Smooth muscle cell (in vitro differentiated cells): ENCODE data around the gene GPR157. TPM values are rescaled to one million over a fixed set of nuclear protein-coding genes. Genes with fewer than 3 reads are reported as not detected.

Source experiments
- DNase-seq: peaks from one replicate; lab custom pipeline; 2025; ENCODE audit not compliant: unreplicated experiment; lab: John Stamatoyannopoulos, UW
- H2AFZ ChIP-seq: fragments of 200-600 bp; sonication (generic); 2 replicates; pipeline ENCODE4 v1.6.0; 2016; ENCODE audit warnings: antibody characterized with exemption, low read depth, mild to moderate bottlenecking
- H3F3A ChIP-seq: fragments of 200-600 bp; sonication (generic); 2 replicates; pipeline ENCODE4 v1.6.0; 2017; ENCODE audit warnings: antibody characterized with exemption, low read depth
- H3K27ac ChIP-seq: fragments of 200-600 bp; sonication (generic); 2 replicates; pipeline ENCODE4 v1.5.1; 2016; ENCODE audit warnings: low read depth, mild to moderate bottlenecking
- H3K27me3 ChIP-seq: fragments of 200-600 bp; sonication (generic); 2 replicates; pipeline ENCODE4 v1.6.1; 2016; ENCODE audit warnings: low read depth, mild to moderate bottlenecking
- H3K36me3 ChIP-seq: fragments of 200-600 bp; sonication (generic); 2 replicates; pipeline ENCODE4 v1.5.1; 2016; ENCODE audit warnings: low read depth
- H3K4me1 ChIP-seq: fragments of 200-600 bp; sonication (generic); 2 replicates; pipeline ENCODE4 v1.5.1; 2016; ENCODE audit warnings: low read depth
- H3K4me2 ChIP-seq: fragments of 200-600 bp; sonication (generic); 2 replicates; pipeline ENCODE4 v1.6.0; 2016; ENCODE audit warnings: mild to moderate bottlenecking
- H3K4me3 ChIP-seq: fragments of 200-600 bp; sonication (generic); 2 replicates; pipeline ENCODE4 v1.5.1; 2016; ENCODE audit warnings: mild to moderate bottlenecking
- H3K79me2 ChIP-seq: fragments of 200-600 bp; sonication (generic); 2 replicates; pipeline ENCODE4 v1.6.0; 2016; ENCODE audit warnings: low read depth, mild to moderate bottlenecking
- H3K9ac ChIP-seq: fragments of 200-600 bp; sonication (generic); 2 replicates; pipeline ENCODE4 v1.6.0; 2016; ENCODE audit warnings: low read depth
- H3K9me3 ChIP-seq: fragments of 200-600 bp; sonication (generic); replicated peaks from 2 replicates; pipeline ENCODE4 v1.5.1; 2016; ENCODE audit warnings: low read depth
- H4K20me1 ChIP-seq: fragments of 200-600 bp; sonication (generic); 2 replicates; pipeline ENCODE4 v1.6.0; 2016; ENCODE audit warnings: low read depth
- CTCF ChIP-seq: fragments of 200-600 bp; sonication (generic); IDR thresholded peaks from 2 replicates; pipeline ENCODE4 v1.5.1; 2017; ENCODE audit warnings: borderline replicate concordance, mild to moderate bottlenecking, antibody characterized with exemption; ENCODE audit not compliant: insufficient read depth, poor library complexity, severe bottlenecking
- WGBS: methylation state at CpG from one replicate; pipeline ENCODE4 v1.1.7; 2016; ENCODE audit warnings: low lambda C conversion rate; 5-methylcytosine and 5-hydroxymethylcytosine counted together
- polyA plus RNA-seq: library from polyadenylated mRNA; unstranded; fragments of >200 nt; fragmentation: Nextera tagmentation; extraction: Ambion mirVana; gene quantifications from 2 replicates; pipeline ENCODE4 v1.2.1, GENCODE V29; 2016
- total RNA-seq: library from RNA; depleted of rRNA; stranded (reverse); fragments of >200 nt; gene quantifications from 2 replicates; pipeline ENCODE4 v1.2.3, GENCODE V29; 2014

Gene GPR157
- total and polyA plus RNA-seq, 2 experiments from 2014 or later = 1.6 to 2.8 TPM

GRCh38 chr1:9057851-9058250 is 71.1 kb downstream of the GPR157 start:
- H3K4me1 ChIP-seq = no peaks in the 10 kb centered on the region
- no peaks in the 10 kb centered on the region for H3K36me3 ChIP-seq
- no peak overlapping the region for H3K4me2 ChIP-seq
- H3K9me3 ChIP-seq = no peaks in the 10 kb centered on the region
- no peak for TF ChIP-seq CTCF
- no peaks in the 10 kb centered on the region for H3F3A ChIP-seq
- no peak for DNase-seq
- no peaks in the 10 kb centered on the region for H3K79me2 ChIP-seq
- H3K27ac ChIP-seq = no peak overlapping the region
- H3K4me3 ChIP-seq = no peak overlapping the region
- H2AFZ ChIP-seq = no peak overlapping the region
- no peak overlapping the region for H3K9ac ChIP-seq
- 88% methylated on average over 10 of the region's 10 CpGs for WGBS
- no peaks in the 10 kb centered on the region for H4K20me1 ChIP-seq
- no peaks in the 10 kb centered on the region for H3K27me3 ChIP-seq

- no peak overlapping the region for H3K4me3 ChIP-seq
- H2AFZ ChIP-seq = no peak overlapping the region
- WGBS = 97% methylated on average over 6 of the region's 6 CpGs
Observed at GRCh38 chr1:9052272-9053049, 76.4 kb downstream of the GPR157 start.

GRCh38 chr1:9051379-9051778 is 77.5 kb downstream of the GPR157 start:
- H3K27me3 ChIP-seq = peaks cover 17% of the 10 kb centered on the region
- no peak overlapping the region for H3K9ac ChIP-seq
- H3K4me1 ChIP-seq = no peaks in the 10 kb centered on the region
- no peaks in the 10 kb centered on the region for H3K79me2 ChIP-seq
- no peak overlapping the region for H3K27ac ChIP-seq
- H3K36me3 ChIP-seq = no peaks in the 10 kb centered on the region
- no peak for TF ChIP-seq CTCF
- no peak overlapping the region for H3K4me2 ChIP-seq
- WGBS = 32% methylated on average over 1 of the region's 1 CpG
- H2AFZ ChIP-seq = no peak overlapping the region
- H3K4me3 ChIP-seq = no peak overlapping the region
- H3F3A ChIP-seq = no peaks in the 10 kb centered on the region
- DNase-seq = no peak
- H4K20me1 ChIP-seq = no peaks in the 10 kb centered on the region
- H3K9me3 ChIP-seq = no peaks in the 10 kb centered on the region

More at GRCh38 chr1:9052272-9053049, 76.4 kb downstream of the GPR157 start:
- Histone ChIP-seq H3K4me2 (no peak overlapping the region), H3K27ac (no peak overlapping the region), H3K36me3 (no peaks in the 10 kb centered on the region), H3K4me1 (no peaks in the 10 kb centered on the region), H3K9me3 (no peaks in the 10 kb centered on the region), H3K79me2 (no peaks in the 10 kb centered on the region), H3K9ac (no peak overlapping the region), H4K20me1 (no peaks in the 10 kb centered on the region), H3F3A (no peaks in the 10 kb centered on the region), H3K27me3 (peaks cover 12% of the 10 kb centered on the region)
- no peak for DNase-seq
- TF ChIP-seq CTCF = no peak

GRCh38 chr1:9050803-9051202 is 78.1 kb downstream of the GPR157 start:
- no peak for TF ChIP-seq CTCF
- DNase-seq = no peak
- Histone ChIP-seq H4K20me1 (no peaks in the 10 kb centered on the region), H3K9me3 (no peaks in the 10 kb centered on the region), H3K9ac (no peak overlapping the region), H3K4me3 (no peak overlapping the region), H3K27me3 (peaks cover 17% of the 10 kb centered on the region), H3K36me3 (no peaks in the 10 kb centered on the region), H3F3A (no peaks in the 10 kb centered on the region), H3K4me2 (no peak overlapping the region), H3K27ac (no peak overlapping the region), H3K4me1 (no peaks in the 10 kb centered on the region), H3K79me2 (no peaks in the 10 kb centered on the region), H2AFZ (no peak overlapping the region)
- 83% methylated on average over 3 of the region's 3 CpGs for WGBS
